Heart left ventricle (tissue), 16 donors: ENCODE measurements around the gene ORMDL1. TPM values are rescaled to one million over a fixed set of nuclear protein-coding genes. Genes with fewer than 3 reads are reported as not detected.

Experiments used
- ATAC-seq, 4 donors: fragments of 200-7000 bp; cut with Tn5 transposase; one replicate each; pipeline ENCODE4 v1.9.1; 2020 to 2022; ENCODE audit warnings: moderate library complexity in 4 of 4, mild to moderate bottlenecking in 3 of 4, moderate number of reproducible peaks in 1 of 4
- DNase-seq, 5 donors: peaks; one replicate each; pipeline ENCODE4 v3.0.0-alpha.2; 2020
- H3K27ac ChIP-seq, 12 donors: fragments of 200-600 bp; sonication (generic) in 4 of 12; one replicate each; pipeline versions ENCODE4 v1.5.0 to v1.8.0; 2016 to 2022; ENCODE audit warnings: mild to moderate bottlenecking in 2 of 12
- H3K27me3 ChIP-seq, 9 donors: fragments of 200-600 bp; sonication (generic) in 2 of 9; one replicate each; pipeline versions ENCODE4 v1.5.1 to v1.8.0; 2016 to 2022; ENCODE audit warnings: mild to moderate bottlenecking in 3 of 9
- H3K36me3 ChIP-seq, 9 donors: fragments of 200-600 bp; sonication (generic) in 2 of 9; one replicate each; pipeline versions ENCODE4 v1.5.0 to v1.8.0; 2018 to 2022; ENCODE audit warnings: mild to moderate bottlenecking in 2 of 9
- H3K4me1 ChIP-seq, 12 donors: fragments of 200-600 bp; sonication (generic) in 4 of 12; one replicate each; pipeline versions ENCODE4 v1.5.0 to v1.8.0; 2016 to 2022; ENCODE audit warnings: mild to moderate bottlenecking in 3 of 12
- H3K4me3 ChIP-seq, 12 donors: fragments of 200-600 bp; sonication (generic) in 4 of 12; one replicate each; pipeline versions ENCODE4 v1.5.0 to v1.8.0; 2017 to 2022; ENCODE audit warnings: mild to moderate bottlenecking in 9 of 12, moderate library complexity in 4 of 12
- H3K9me3 ChIP-seq, 12 donors: fragments of 200-600 bp; sonication (generic) in 4 of 12; one replicate each; pipeline versions ENCODE4 v1.5.0 to v1.8.0; 2016 to 2022; ENCODE audit warnings: mild to moderate bottlenecking in 1 of 12
- CTCF ChIP-seq, 12 donors: fragments of 200-600 bp; sonication (generic) in 4 of 12; IDR thresholded peaks; one replicate each; pipeline versions ENCODE4 v1.5.0 to v1.8.0; 2018 to 2022; ENCODE audit warnings: antibody characterized with exemption in 12 of 12, mild to moderate bottlenecking in 5 of 12
- POLR2A ChIP-seq, 2 donors: fragments of 450-650 bp; IDR thresholded peaks; one replicate each; pipeline ENCODE4 v1.6.1; 2017; ENCODE audit warnings: antibody characterized with exemption in 2 of 2, mild to moderate bottlenecking in 2 of 2, moderate library complexity in 2 of 2
- WGBS, 4 donors: extraction: QIAGEN DNeasy Blood & Tissue Kit in 2 of 4; methylation state at CpG; one replicate each; pipeline versions ENCODE4 v1.1.5 to v1.1.7; 2013 to 2018; 5-methylcytosine and 5-hydroxymethylcytosine counted together
- intact Hi-C, 10 donors: fragments of 100-400 bp; cut with DNase I; formaldehyde crosslinking; loops; one replicate each; pipeline versions ENCODE4 v1.11.1 to v1.14.2; 2022
- polyA plus RNA-seq, 2 donors: library from polyadenylated mRNA; stranded (reverse); fragments of 200-250 nt; gene quantifications; one replicate each; pipeline ENCODE4 v1.2.3, GENCODE V29; 2013
- total RNA-seq, 9 donors: library from RNA; depleted of rRNA in 2 of 9; stranded (reverse); fragments of >200 nt in 2 of 9; fragmentation: NEBNext Ultra II Directional in 3 of 9; extraction: Animal tissue kit (Norgen Biotek cat#: 25700) in 3 of 9; gene quantifications; one replicate each; pipeline versions ENCODE4 v1.1.0 to v1.2.4, GENCODE V29; 2016 to 2023
- donor health status: ischemic (EF 13 %, LVEDD 7.1; RV severe dilation, severe dysfunction).
- donor health status: healthy with polysubstance abuse.
- donor health status: DM: no; HTN: yes; CAD: no.
- donor health status: DM: no; HTN: no; CAD: no.
- donor health status: ischemic (EF 25% LVEDD 6.9; RV normal size, moderate dysfunction).
- donor health status: ischemic (EF 25% LVEDD 5.7; RV mildly dilated, moderate dysfunction).
- donor health status: healthy.
- donor health status: DM: yes; HTN: yes; CAD: no.
- donor health status: ischemic (EF 35%, LVEDD 5.7; RV mildly dilated, moderate dysfunction).
- donor health status: nonischemic (EF 11% LVEDD 7.7; RV severe dilation, severe dysfunction).
- donor health status: DM: yes; HTN: yes; CAD: no.
- donor health status: PGD.
- donor health status: ischemic (EF 29% LVEDD 5.4; RV normal size, mild dysfunction).
- donor health status: nonischemic (EF 23%, LVEDD 6.1; RV moderate dilation, normal function).

ORMDL1 gene
- total and polyA plus RNA-seq, 11 donors, result 14.3 to 40.3 (median 28.8) TPM

- Histone ChIP-seq H3K4me1 (no peaks in the 10 kb centered on the region), H3K9me3 (no peaks in the 10 kb centered on the region), H3K36me3 (peaks cover 0 to 47% (median 28%) of the 10 kb centered on the region in 9 donors), H3K27ac (no peak overlapping the region), H3K4me3 (no peak overlapping the region), H3K27me3 (no peaks in the 10 kb centered on the region)
- intact Hi-C loops, result loop anchor here in 1 of 10 donors (10.0 kb wide), 1 partner anchor 246 kb away; the partner anchor contains the start of gene MSTN
- DNase-seq (no peak), ATAC-seq (no peak)
- TF ChIP-seq POLR2A (IDR thresholded peaks at IDR 0.05), result no peak
- TF ChIP-seq CTCF (IDR thresholded peaks at IDR 0.05), result no peak
- WGBS, 4 donors, result 92 to 96% (median 94%) methylated on average over 3 of the region's 3 CpGs
Measured at GRCh38 chr2:189818249-189819038, 34.3 kb upstream of the ORMDL1 start.

GRCh38 chr2:189803431-189803830, 19.3 kb upstream of the ORMDL1 start:
- H3K4me1 ChIP-seq, result peaks cover 0 to 9% (median 0%) of the 10 kb centered on the region in 12 donors
- H3K36me3 ChIP-seq, result peaks cover 0 to 46% (median 21%) of the 10 kb centered on the region in 9 donors
- no peak overlapping the region for H3K27ac ChIP-seq
- intact Hi-C loops, result loop anchor here in 1 of 10 donors (5.0 kb wide), 1 partner anchor 264 kb away; no protein-coding TSS in a partner anchor
- DNase-seq (no peak), ATAC-seq (no peak)
- TF ChIP-seq POLR2A (IDR thresholded peaks at IDR 0.05), result no peak
- TF ChIP-seq CTCF (IDR thresholded peaks at IDR 0.05), result no peak
- no peaks in the 10 kb centered on the region for H3K27me3 ChIP-seq
- no peaks in the 10 kb centered on the region for H3K9me3 ChIP-seq
- WGBS, 4 donors, result 68 to 76% (median 70%) methylated on average over 3 of the region's 3 CpGs
- no peak overlapping the region for H3K4me3 ChIP-seq

DNA sequence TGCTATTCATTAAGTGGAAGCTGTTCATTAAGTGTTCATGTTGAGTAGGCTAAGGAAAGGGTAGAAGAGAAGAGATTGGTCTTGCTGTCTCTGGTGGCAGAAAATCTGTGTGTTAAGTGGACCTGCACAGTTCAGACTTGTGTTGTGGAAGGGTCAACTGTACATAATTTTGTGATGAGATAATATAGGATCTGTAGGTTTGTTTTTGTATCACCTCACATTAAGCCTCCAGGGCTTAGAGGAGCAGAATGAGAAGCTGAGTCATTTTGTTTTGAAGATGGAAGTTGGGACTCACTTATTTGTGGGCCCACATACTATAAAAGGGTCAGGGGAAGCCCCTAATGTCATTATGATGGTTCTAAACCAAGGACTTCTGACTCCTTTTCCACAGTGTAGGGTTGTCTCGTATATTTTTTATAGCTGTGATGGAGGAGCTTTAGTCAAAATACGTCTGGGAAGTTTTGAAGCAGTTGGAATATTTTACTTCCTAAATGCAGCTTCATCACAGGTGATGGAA, 18.3 kb upstream of the ORMDL1 start:
- ATAC-seq, result no peak

More for the DNA sequence above, 18.3 kb upstream of the ORMDL1 start:
- intact Hi-C loops, result loop anchor here in 1 of 10 donors (5.0 kb wide), 1 partner anchor 265 kb away; no protein-coding TSS in a partner anchor
- 93 to 96% (median 95%) methylated on average over 2 of the region's 2 CpGs for WGBS, 4 donors
- no peaks in the 10 kb centered on the region for H3K9me3 ChIP-seq
- DNase-seq, result no peak
- no peak overlapping the region for H3K4me3 ChIP-seq
- peaks cover 0 to 46% (median 18%) of the 10 kb centered on the region in 9 donors for H3K36me3 ChIP-seq
- H3K27me3 ChIP-seq, result no peaks in the 10 kb centered on the region
- no peak overlapping the region for H3K27ac ChIP-seq
- peaks cover 0 to 19% (median 0%) of the 10 kb centered on the region in 12 donors for H3K4me1 ChIP-seq
- no peak for TF ChIP-seq CTCF (IDR thresholded peaks at IDR 0.05)
